Upper lobe of left lung (tissue), 6 donors: ENCODE results near the gene LSM14B. TPM values are rescaled to one million over a fixed set of nuclear protein-coding genes. Genes with fewer than 3 reads are reported as not detected.
A peak's percentile ranks its signal among the peaks of the same experiment; 100 is the strongest.

Experiments used
- ATAC-seq, 2 donors: fragments of 200-7000 bp; cut with Tn5 transposase; one replicate each; pipeline ENCODE4 v1.9.1; 2022; ENCODE audit warnings: mild to moderate bottlenecking in 2 of 2, moderate library complexity in 2 of 2; ENCODE audit not compliant: low FRiP score in 2 of 2
- DNase-seq, 2 donors: peaks; one replicate each; pipeline ENCODE4 v3.0.0-alpha.2; 2019 to 2020
- H3K27ac ChIP-seq, 4 donors: fragments of 200-600 bp; sonication (generic); one replicate each; pipeline ENCODE4 v1.5.1; 2016 to 2019
- H3K27me3 ChIP-seq, 4 donors: fragments of 200-600 bp; sonication (generic); one replicate each; pipeline ENCODE4 v1.5.1; 2017 to 2019
- H3K36me3 ChIP-seq, 4 donors: fragments of 200-600 bp; sonication (generic); one replicate each; pipeline ENCODE4 v1.5.1; 2016 to 2019
- H3K4me1 ChIP-seq, 4 donors: fragments of 200-600 bp; sonication (generic); one replicate each; pipeline ENCODE4 v1.5.1; 2018 to 2019
- H3K4me3 ChIP-seq, 4 donors: fragments of 200-600 bp; sonication (generic); one replicate each; pipeline ENCODE4 v1.5.1; 2017 to 2019; ENCODE audit warnings: mild to moderate bottlenecking in 2 of 4, moderate library complexity in 1 of 4
- H3K9me3 ChIP-seq, 4 donors: fragments of 200-600 bp; sonication (generic); one replicate each; pipeline ENCODE4 v1.5.1; 2018 to 2019
- EP300 ChIP-seq, 4 donors: sonication (generic); formaldehyde crosslinking; IDR thresholded peaks; one replicate each; pipeline ENCODE4 v1.5.1; 2017; ENCODE audit warnings: antibody characterized with exemption in 4 of 4, control low read depth in 2 of 4
- POLR2A ChIP-seq, 4 donors: fragments of 450-650 bp; IDR thresholded peaks; one replicate each; pipeline ENCODE4 v1.5.1; 2016 to 2017; ENCODE audit warnings: antibody characterized with exemption in 4 of 4, mild to moderate bottlenecking in 2 of 4
- POLR2AphosphoS5 ChIP-seq, 2 donors: sonication (generic); formaldehyde crosslinking; IDR thresholded peaks; one replicate each; pipeline ENCODE4 v1.5.1; 2017; ENCODE audit warnings: antibody characterized with exemption in 2 of 2
- WGBS, 2 donors: methylation state at CpG; one replicate each; pipeline ENCODE4 v1.1.5; 2017 to 2018; 5-methylcytosine and 5-hydroxymethylcytosine counted together
- total RNA-seq, 6 donors: library from RNA; depleted of rRNA in 4 of 6; stranded (reverse); fragments of >200 nt in 4 of 6; gene quantifications; one replicate each; pipeline versions ENCODE4 v1.1.0 to v1.2.1, GENCODE V29; 2016 to 2021
- TF ChIP-seq, protein P1 (sequence below), 6 experiments: fragments of 450-650 bp in 4 of 6; fragments of 200-600 bp in 2 of 6; sonication (generic) in 2 of 6; IDR thresholded peaks; one replicate each; pipeline ENCODE4 v1.5.1; 2016 to 2019; ENCODE audit warnings: antibody characterized with exemption in 6 of 6
- donor health status: DM: no; HTN: no; CAD: no; lungs with moderate emphysema.
- donor health status: DM: no; HTN: yes; CAD: no; lungs with severe emphysema.

LSM14B gene
- total RNA-seq, 6 donors from 2014 or later, result 27.8 to 46.3 (median 36.4) TPM

DNA sequence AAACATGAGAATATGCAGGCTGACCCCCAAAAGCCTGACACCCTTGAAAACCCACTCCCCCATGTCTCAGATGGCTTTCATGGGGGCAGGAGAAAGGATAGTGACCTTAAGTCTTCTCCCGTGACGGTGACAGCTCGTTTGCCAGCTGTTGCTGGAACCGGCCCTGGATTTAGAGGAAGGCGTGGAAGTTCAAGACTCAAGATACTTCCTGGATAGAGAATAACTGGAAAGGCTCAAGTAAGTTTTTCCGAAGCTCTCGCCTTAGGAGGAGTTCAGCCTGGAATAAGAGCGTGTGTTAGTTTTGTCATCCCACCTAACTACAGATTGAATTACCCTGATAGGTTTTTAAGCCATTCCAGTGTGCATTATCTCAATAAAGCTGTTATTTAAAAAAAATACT, 49.0 kb downstream of the LSM14B start:
- no peaks in the 10 kb centered on the region for H3K9me3 ChIP-seq
- H3K36me3 ChIP-seq, result peaks cover 0 to 71% (median 32%) of the 10 kb centered on the region in 4 donors
- TF ChIP-seq, protein P1, sequence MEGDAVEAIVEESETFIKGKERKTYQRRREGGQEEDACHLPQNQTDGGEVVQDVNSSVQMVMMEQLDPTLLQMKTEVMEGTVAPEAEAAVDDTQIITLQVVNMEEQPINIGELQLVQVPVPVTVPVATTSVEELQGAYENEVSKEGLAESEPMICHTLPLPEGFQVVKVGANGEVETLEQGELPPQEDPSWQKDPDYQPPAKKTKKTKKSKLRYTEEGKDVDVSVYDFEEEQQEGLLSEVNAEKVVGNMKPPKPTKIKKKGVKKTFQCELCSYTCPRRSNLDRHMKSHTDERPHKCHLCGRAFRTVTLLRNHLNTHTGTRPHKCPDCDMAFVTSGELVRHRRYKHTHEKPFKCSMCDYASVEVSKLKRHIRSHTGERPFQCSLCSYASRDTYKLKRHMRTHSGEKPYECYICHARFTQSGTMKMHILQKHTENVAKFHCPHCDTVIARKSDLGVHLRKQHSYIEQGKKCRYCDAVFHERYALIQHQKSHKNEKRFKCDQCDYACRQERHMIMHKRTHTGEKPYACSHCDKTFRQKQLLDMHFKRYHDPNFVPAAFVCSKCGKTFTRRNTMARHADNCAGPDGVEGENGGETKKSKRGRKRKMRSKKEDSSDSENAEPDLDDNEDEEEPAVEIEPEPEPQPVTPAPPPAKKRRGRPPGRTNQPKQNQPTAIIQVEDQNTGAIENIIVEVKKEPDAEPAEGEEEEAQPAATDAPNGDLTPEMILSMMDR (IDR thresholded peaks at IDR 0.05), result no peak
- TF ChIP-seq EP300 (IDR thresholded peaks at IDR 0.05), result no peak
- no peak for TF ChIP-seq POLR2A (IDR thresholded peaks at IDR 0.05)
- no peak for TF ChIP-seq POLR2AphosphoS5 (IDR thresholded peaks at IDR 0.05)
- H3K4me1 ChIP-seq, result no peaks in the 10 kb centered on the region
- H3K27ac ChIP-seq, result no peak overlapping the region
- ATAC-seq (no peak), DNase-seq (no peak)
- H3K4me3 ChIP-seq, result no peak overlapping the region
- 82 to 85% methylated on average over 8 of the region's 8 CpGs for WGBS, 2 donors
- no peaks in the 10 kb centered on the region for H3K27me3 ChIP-seq

DNA sequence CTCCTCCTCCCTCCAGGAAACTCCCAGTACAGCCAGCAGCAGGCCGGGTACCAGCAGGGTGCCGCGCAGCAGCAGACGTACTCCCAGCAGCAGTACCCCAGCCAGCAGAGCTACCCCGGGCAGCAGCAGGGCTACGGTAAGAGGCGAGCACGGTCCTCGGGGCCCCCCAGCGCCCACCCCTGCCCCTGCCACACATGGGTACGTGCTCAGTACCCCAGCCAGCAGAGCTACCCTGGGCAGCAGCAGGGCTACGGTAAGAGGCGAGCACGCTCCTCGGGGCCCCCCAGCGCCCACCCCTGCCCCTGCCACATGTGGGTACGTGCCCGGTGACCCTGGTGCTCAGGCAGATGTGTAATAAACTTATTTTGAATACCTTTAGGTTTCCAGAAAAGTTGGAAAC, 50.4 kb downstream of the LSM14B start:
- DNase-seq (peak in 1 of 2 donors; percentile 70), ATAC-seq (no peak)
- Histone ChIP-seq H3K4me1 (no peaks in the 10 kb centered on the region), H3K27me3 (no peaks in the 10 kb centered on the region), H3K36me3 (peaks cover 0 to 62% (median 34%) of the 10 kb centered on the region in 4 donors), H3K9me3 (no peaks in the 10 kb centered on the region), H3K27ac (no peak overlapping the region), H3K4me3 (no peak overlapping the region)
- no peak for TF ChIP-seq POLR2AphosphoS5 (IDR thresholded peaks at IDR 0.05)
- no peak for TF ChIP-seq POLR2A (IDR thresholded peaks at IDR 0.05)
- no peak for TF ChIP-seq EP300 (IDR thresholded peaks at IDR 0.05)
- TF ChIP-seq, protein P1 (IDR thresholded peaks at IDR 0.05), result no peak
- 94 to 98% methylated on average over 8 to 18 of the region's 18 CpGs for WGBS, 2 donors

DNA sequence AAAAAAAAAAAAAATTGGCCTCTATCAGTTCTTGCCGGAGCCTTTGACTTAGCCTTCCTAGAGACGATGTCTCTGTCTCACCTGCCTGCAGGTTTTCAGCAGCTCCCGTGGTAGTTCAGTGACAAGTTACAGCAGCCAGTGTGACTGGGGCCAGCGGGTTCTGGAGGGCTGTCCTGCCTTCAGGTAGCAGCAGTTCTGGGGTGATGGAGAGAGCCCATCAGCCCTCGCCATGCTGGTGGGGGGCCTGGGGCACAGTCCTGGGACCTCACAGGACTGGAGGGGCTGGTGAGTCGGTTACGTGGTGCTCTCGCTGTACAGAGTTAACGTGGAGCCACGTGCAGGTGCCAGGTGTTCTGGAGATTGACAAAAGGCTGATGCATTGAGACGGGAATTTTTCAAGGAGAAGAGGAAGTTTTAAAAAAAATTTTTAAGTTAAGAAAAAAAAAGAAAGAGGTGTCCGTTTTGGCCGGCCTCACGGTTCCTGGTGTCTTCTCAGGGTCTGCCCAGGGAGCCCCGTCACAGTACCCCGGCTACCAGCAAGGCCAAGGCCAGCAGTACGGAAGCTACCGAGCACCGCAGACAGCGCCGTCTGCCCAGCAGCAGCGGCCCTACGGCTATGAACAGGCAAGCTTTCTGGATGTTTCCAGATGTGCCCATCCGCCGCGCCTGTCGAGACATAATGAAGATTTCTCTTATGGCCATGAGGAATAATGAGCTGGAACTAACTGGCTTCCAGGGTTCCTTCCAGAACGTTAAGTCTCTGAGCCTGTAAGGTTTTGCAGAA, 51.9 kb downstream of the LSM14B start:
- DNase-seq (peak in 1 of 2 donors; percentile 67), ATAC-seq (no peak)
- WGBS, 2 donors, result 96% methylated on average over 28 of the region's 28 CpGs
- H3K36me3 ChIP-seq, result peaks cover 0 to 53% (median 27%) of the 10 kb centered on the region in 4 donors
- no peaks in the 10 kb centered on the region for H3K4me1 ChIP-seq
- no peak overlapping the region for H3K4me3 ChIP-seq
- no peak for TF ChIP-seq POLR2A (IDR thresholded peaks at IDR 0.05)
- TF ChIP-seq, protein P1 (IDR thresholded peaks at IDR 0.05), result no peak
- TF ChIP-seq POLR2AphosphoS5 (IDR thresholded peaks at IDR 0.05), result no peak
- TF ChIP-seq EP300 (IDR thresholded peaks at IDR 0.05), result no peak
- H3K9me3 ChIP-seq, result no peaks in the 10 kb centered on the region
- no peaks in the 10 kb centered on the region for H3K27me3 ChIP-seq
- H3K27ac ChIP-seq, result no peak overlapping the region

DNA sequence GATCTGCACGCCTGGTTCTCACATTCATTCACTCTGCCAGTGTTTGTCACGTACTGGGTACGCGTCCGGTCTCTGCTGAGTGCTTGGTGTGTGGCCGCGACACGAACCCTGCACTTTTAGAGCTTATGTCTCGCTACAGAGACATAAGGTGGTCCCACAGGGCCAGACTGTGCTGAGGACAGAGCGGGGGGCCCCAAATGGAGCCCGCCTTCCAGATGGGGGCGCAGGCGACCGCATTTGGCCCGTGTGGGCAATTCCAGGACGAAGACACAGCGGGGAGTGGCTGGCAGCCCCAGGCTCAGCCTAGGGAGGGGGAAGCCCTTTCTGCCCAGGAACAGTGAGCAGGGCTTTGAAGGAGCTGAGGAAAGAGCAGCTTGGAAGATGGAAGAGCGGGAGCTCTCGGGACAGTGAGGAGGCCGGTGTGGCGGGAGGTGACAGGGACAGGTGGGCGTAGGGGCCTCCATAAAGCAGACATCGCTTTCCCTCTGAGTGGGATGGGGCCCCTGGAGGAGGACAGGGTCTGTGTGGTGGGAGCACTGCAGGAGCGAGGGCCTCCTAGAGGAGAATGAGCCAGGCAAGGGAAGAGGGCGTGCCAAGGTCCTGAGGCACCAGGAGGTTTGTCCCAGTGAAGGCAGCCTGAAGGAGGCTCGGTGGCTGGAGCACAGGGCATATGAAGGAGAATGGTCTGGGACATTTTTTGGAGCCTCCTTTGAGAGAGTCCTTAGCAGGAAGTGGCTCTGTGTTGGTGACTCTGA, 52.8 kb downstream of the LSM14B start:
- DNase-seq, result peak in 1 of 2 donors; percentile 68
- H3K4me1 ChIP-seq, result no peaks in the 10 kb centered on the region
- TF ChIP-seq, protein P1 (IDR thresholded peaks at IDR 0.05), result no peak
- TF ChIP-seq EP300 (IDR thresholded peaks at IDR 0.05), result no peak
- no peak for TF ChIP-seq POLR2A (IDR thresholded peaks at IDR 0.05)
- no peak for TF ChIP-seq POLR2AphosphoS5 (IDR thresholded peaks at IDR 0.05)
- H3K9me3 ChIP-seq, result no peaks in the 10 kb centered on the region
- no peak overlapping the region for H3K27ac ChIP-seq
- H3K36me3 ChIP-seq, result peaks cover 0 to 54% (median 28%) of the 10 kb centered on the region in 4 donors
- ATAC-seq, result no peak
- H3K4me3 ChIP-seq, result no peak overlapping the region
- WGBS, 2 donors, result 93 to 99% methylated on average over 26 of the region's 26 CpGs
- H3K27me3 ChIP-seq, result no peaks in the 10 kb centered on the region
